ENCODE measurements around the gene APOL4.
"Not testable (repeated sequence)": the region's sequence is repeated elsewhere in the genome, so short reads cannot be mapped to it uniquely, and the experiment has no call there.

APOL4 gene

GRCh38 chr22:36206255-36206654 is 4.6 kb upstream of the APOL4 start:
- DNase-seq (ENCODE audit: low read depth): no peak

GRCh38 chr22:36205573-36205972 is 4.0 kb upstream of the APOL4 start:
- DNase-seq (ENCODE audit: low read depth): not testable (repeated sequence)

GRCh38 chr22:36204632-36205015 is 3.0 kb upstream of the APOL4 start:
- no peak for DNase-seq (ENCODE audit: low read depth)

- no peak for DNase-seq (ENCODE audit: low read depth)
Observed at GRCh38 chr22:36204001-36204631, 2.5 kb upstream of the APOL4 start.

GRCh38 chr22:36203441-36203840 is 1.8 kb upstream of the APOL4 start:
- DNase-seq (ENCODE audit: low read depth): not testable (repeated sequence)

GRCh38 chr22:36202906-36203305 is 1.3 kb upstream of the APOL4 start:
- DNase-seq (ENCODE audit: low read depth): not testable (repeated sequence)

GRCh38 chr22:36201025-36201424 is 584 bp downstream of the APOL4 start:
- DNase-seq (ENCODE audit: low read depth): not testable (repeated sequence)

GRCh38 chr22:36199001-36199551 is 2.5 kb downstream of the APOL4 start:
- DNase-seq (ENCODE audit: low read depth): no peak

GRCh38 chr22:36198536-36198935 is 3.1 kb downstream of the APOL4 start:
- no peak for DNase-seq (ENCODE audit: low read depth)

- DNase-seq (ENCODE audit: low read depth): peak; percentile 18
Observed at GRCh38 chr22:36197514-36198146, 4.0 kb downstream of the APOL4 start.

GRCh38 chr22:36197065-36197440 is 4.6 kb downstream of the APOL4 start:
- no peak for DNase-seq (ENCODE audit: low read depth)

- no peak for DNase-seq (ENCODE audit: low read depth)
Observed at GRCh38 chr22:36196254-36197064, 5.2 kb downstream of the APOL4 start.

GRCh38 chr22:36194971-36195370 is 6.6 kb downstream of the APOL4 start:
- peak; percentile 11 for DNase-seq (ENCODE audit: low read depth)

GRCh38 chr22:36194385-36194784 is 7.2 kb downstream of the APOL4 start:
- no peak for DNase-seq (ENCODE audit: low read depth)

GRCh38 chr22:36193577-36193976 is 8.0 kb downstream of the APOL4 start:
- DNase-seq (ENCODE audit: low read depth): no peak

- no peak for DNase-seq (ENCODE audit: low read depth)
Observed at GRCh38 chr22:36193171-36193570, 8.4 kb downstream of the APOL4 start.

GRCh38 chr22:36192542-36192941 is 9.1 kb downstream of the APOL4 start:
- DNase-seq (ENCODE audit: low read depth): no peak

GRCh38 chr22:36191106-36191836 is 10.3 kb downstream of the APOL4 start:
- no peak for DNase-seq (ENCODE audit: low read depth)

- DNase-seq (ENCODE audit: low read depth): not testable (repeated sequence)
Observed at GRCh38 chr22:36187862-36188261, 13.7 kb downstream of the APOL4 start.

GRCh38 chr22:36185828-36186624 is 15.6 kb downstream of the APOL4 start:
- DNase-seq (ENCODE audit: low read depth): no peak

- DNase-seq (ENCODE audit: low read depth): no peak
Observed at GRCh38 chr22:36184433-36185025, 17.1 kb downstream of the APOL4 start.
